ENCODE data around the gene PCK2.

DNA sequence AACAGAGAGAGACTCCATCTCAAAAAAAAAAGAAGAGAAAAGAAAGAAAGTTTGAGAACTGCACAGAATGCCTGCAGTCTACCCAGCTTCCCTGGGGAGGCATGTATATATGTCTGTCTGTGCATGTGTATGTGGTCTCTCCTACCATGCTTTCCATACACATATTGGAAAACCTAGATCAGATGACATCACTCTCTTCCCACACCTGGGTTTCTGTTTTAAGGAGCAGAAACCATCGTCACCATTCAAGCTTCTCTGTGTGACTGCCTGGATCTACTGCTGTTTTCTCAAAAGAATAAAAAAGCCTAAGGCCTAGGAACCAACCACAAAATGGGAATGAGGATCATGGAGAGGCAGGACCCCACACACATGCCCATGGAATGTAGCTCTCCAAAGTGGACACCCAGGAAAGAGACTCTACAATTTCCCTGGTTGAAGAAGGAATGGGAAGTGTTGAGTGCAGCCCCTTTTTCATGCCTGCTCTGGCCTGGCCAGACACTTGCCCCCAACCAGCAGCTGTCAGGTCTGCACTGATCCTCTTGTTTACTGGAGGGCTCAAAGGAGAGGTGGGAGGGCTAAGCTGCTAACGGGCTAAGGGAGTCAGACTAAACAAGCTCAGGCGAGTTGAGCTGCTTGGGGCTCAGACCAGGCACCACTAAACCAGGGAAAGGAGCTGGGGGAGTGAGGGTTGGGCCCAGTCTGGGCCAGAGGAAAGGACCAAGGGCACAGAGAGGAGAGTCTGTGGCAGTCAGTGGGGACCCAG, 7.7 kb upstream of the PCK2 start:
- TF ChIP-seq RARB (CRISPR knock-in tag; IDR thresholded peaks at IDR 0.05) = no peak
- TF ChIP-seq TOX (CRISPR knock-in tag; IDR thresholded peaks at IDR 0.05; ENCODE audit: borderline replicate concordance) = no peak
- TF ChIP-seq CREB5 (CRISPR knock-in tag; IDR thresholded peaks at IDR 0.05; ENCODE audit: low read depth) = no peak
- TF ChIP-seq ZFP30 (CRISPR knock-in tag; IDR thresholded peaks at IDR 0.05) = no peak
- TF ChIP-seq, protein P1, sequence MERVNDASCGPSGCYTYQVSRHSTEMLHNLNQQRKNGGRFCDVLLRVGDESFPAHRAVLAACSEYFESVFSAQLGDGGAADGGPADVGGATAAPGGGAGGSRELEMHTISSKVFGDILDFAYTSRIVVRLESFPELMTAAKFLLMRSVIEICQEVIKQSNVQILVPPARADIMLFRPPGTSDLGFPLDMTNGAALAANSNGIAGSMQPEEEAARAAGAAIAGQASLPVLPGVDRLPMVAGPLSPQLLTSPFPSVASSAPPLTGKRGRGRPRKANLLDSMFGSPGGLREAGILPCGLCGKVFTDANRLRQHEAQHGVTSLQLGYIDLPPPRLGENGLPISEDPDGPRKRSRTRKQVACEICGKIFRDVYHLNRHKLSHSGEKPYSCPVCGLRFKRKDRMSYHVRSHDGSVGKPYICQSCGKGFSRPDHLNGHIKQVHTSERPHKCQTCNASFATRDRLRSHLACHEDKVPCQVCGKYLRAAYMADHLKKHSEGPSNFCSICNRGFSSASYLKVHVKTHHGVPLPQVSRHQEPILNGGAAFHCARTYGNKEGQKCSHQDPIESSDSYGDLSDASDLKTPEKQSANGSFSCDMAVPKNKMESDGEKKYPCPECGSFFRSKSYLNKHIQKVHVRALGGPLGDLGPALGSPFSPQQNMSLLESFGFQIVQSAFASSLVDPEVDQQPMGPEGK (CRISPR knock-in tag; IDR thresholded peaks at IDR 0.05; ENCODE audit: borderline replicate concordance) = no peak
- no peak for TF ChIP-seq GLIS3 (CRISPR knock-in tag; IDR thresholded peaks at IDR 0.05)
- no peak for TF ChIP-seq ZFP3 (CRISPR knock-in tag; IDR thresholded peaks at IDR 0.05)
- TF ChIP-seq ARNTL (CRISPR knock-in tag; IDR thresholded peaks at IDR 0.05; ENCODE audit: borderline replicate concordance, low read depth) = no peak
- TF ChIP-seq PPARA (CRISPR knock-in tag; IDR thresholded peaks at IDR 0.05; ENCODE audit: borderline replicate concordance) = no peak
- TF ChIP-seq ZC3H10 (CRISPR knock-in tag; IDR thresholded peaks at IDR 0.05) = no peak
- no peak for TF ChIP-seq TSHZ2 (CRISPR knock-in tag; IDR thresholded peaks at IDR 0.05)
- no peak for TF ChIP-seq CSRNP3 (CRISPR knock-in tag; IDR thresholded peaks at IDR 0.05)
- TF ChIP-seq ZNF70 (CRISPR knock-in tag; IDR thresholded peaks at IDR 0.05) = no peak
- TF ChIP-seq TCF4 (CRISPR knock-in tag; IDR thresholded peaks at IDR 0.05; ENCODE audit: borderline replicate concordance) = no peak

All from SK-N-SH treated with all-trans-retinoic acid at 6 μM for 48 hours (cell line).